Measurements from ENCODE around the gene CREG1.

Gene CREG1

GRCh38 chr1:167548059-167548932 lies 5.3 kb downstream of the CREG1 start:
- DNase-seq (ENCODE audit: insufficient read length, low spot score), result no peak
- FAIRE-seq, result no peak
- TF ChIP-seq POLR2A (IDR thresholded peaks at IDR 0.05; ENCODE audit: low read depth, low read length) (no peak), PAX5 (IDR thresholded peaks at IDR 0.05; ENCODE audit: insufficient read depth, low read length, severe bottlenecking) (no peak), POU2F2 (IDR thresholded peaks at IDR 0.05; ENCODE audit: low read depth, low read length) (no peak), TAF1 (IDR thresholded peaks at IDR 0.05; ENCODE audit: low read depth, low read length) (no peak)

GRCh38 chr1:167546935-167547334 lies 6.6 kb downstream of the CREG1 start:
- FAIRE-seq, result no peak
- TF ChIP-seq TAF1 (IDR thresholded peaks at IDR 0.05; ENCODE audit: low read depth, low read length) (no peak), POLR2AphosphoS5 (IDR thresholded peaks at IDR 0.05; ENCODE audit: low read depth, low read length) (no peak), POU2F2 (IDR thresholded peaks at IDR 0.05; ENCODE audit: low read depth, low read length) (no peak), SPI1 (IDR thresholded peaks at IDR 0.05; ENCODE audit: low read depth, low read length) (no peak), POLR2A (IDR thresholded peaks at IDR 0.05; ENCODE audit: low read depth, low read length) (no peak), PAX5 (IDR thresholded peaks at IDR 0.05; ENCODE audit: insufficient read depth, low read length, severe bottlenecking) (no peak)
- DNase-seq (ENCODE audit: insufficient read length, low spot score), result no peak

- DNase-seq (ENCODE audit: insufficient read length, low spot score) (no peak), FAIRE-seq (no peak)
- no peak for TF ChIP-seq POU2F2 (IDR thresholded peaks at IDR 0.05; ENCODE audit: low read depth, low read length)
- no peak for TF ChIP-seq POLR2A (IDR thresholded peaks at IDR 0.05; ENCODE audit: low read depth, low read length)
- no peak for TF ChIP-seq PAX5 (IDR thresholded peaks at IDR 0.05; ENCODE audit: insufficient read depth, low read length, severe bottlenecking)
- no peak for TF ChIP-seq POLR2AphosphoS5 (IDR thresholded peaks at IDR 0.05; ENCODE audit: low read depth, low read length)
- TF ChIP-seq SPI1 (IDR thresholded peaks at IDR 0.05; ENCODE audit: low read depth, low read length), result no peak
- no peak for TF ChIP-seq TAF1 (IDR thresholded peaks at IDR 0.05; ENCODE audit: low read depth, low read length)
Observed at GRCh38 chr1:167545349-167545748, 8.2 kb downstream of the CREG1 start.

GRCh38 chr1:167544447-167545093 lies 9.0 kb downstream of the CREG1 start:
- DNase-seq (ENCODE audit: insufficient read length, low spot score), result no peak
- peak; percentile 67 for FAIRE-seq
- TF ChIP-seq POU2F2 (IDR thresholded peaks at IDR 0.05; ENCODE audit: low read depth, low read length), result no peak
- TF ChIP-seq POLR2AphosphoS5 (IDR thresholded peaks at IDR 0.05; ENCODE audit: low read depth, low read length), result no peak
- no peak for TF ChIP-seq SPI1 (IDR thresholded peaks at IDR 0.05; ENCODE audit: low read depth, low read length)

GRCh38 chr1:167543199-167543990 lies 10.2 kb downstream of the CREG1 start:
- DNase-seq (ENCODE audit: insufficient read length, low spot score), result no peak
- FAIRE-seq, result peak; percentile 5
- no peak for TF ChIP-seq POLR2AphosphoS5 (IDR thresholded peaks at IDR 0.05; ENCODE audit: low read depth, low read length)
- no peak for TF ChIP-seq PAX5 (IDR thresholded peaks at IDR 0.05; ENCODE audit: insufficient read depth, low read length, severe bottlenecking)
- no peak for TF ChIP-seq POU2F2 (IDR thresholded peaks at IDR 0.05; ENCODE audit: low read depth, low read length)
- no peak for TF ChIP-seq SPI1 (IDR thresholded peaks at IDR 0.05; ENCODE audit: low read depth, low read length)
- no peak for TF ChIP-seq POLR2A (IDR thresholded peaks at IDR 0.05; ENCODE audit: low read depth, low read length)
- TF ChIP-seq TAF1 (IDR thresholded peaks at IDR 0.05; ENCODE audit: low read depth, low read length), result no peak

- FAIRE-seq (peak; percentile 75), DNase-seq (ENCODE audit: insufficient read length, low spot score) (no peak)
- TF ChIP-seq PAX5 (IDR thresholded peaks at IDR 0.05; ENCODE audit: insufficient read depth, low read length, severe bottlenecking) (no peak), SPI1 (IDR thresholded peaks at IDR 0.05; ENCODE audit: low read depth, low read length) (peak; percentile 40; the same call in 1 of the 2 replicates)
Observed at GRCh38 chr1:167542109-167543032, 11.2 kb downstream of the CREG1 start.

- FAIRE-seq, result peak; percentile 58
- TF ChIP-seq SPI1 (IDR thresholded peaks at IDR 0.05; ENCODE audit: low read depth, low read length), result no peak
- no peak for TF ChIP-seq TAF1 (IDR thresholded peaks at IDR 0.05; ENCODE audit: low read depth, low read length)
- TF ChIP-seq PAX5 (IDR thresholded peaks at IDR 0.05; ENCODE audit: insufficient read depth, low read length, severe bottlenecking), result no peak
- no peak for TF ChIP-seq POLR2A (IDR thresholded peaks at IDR 0.05; ENCODE audit: low read depth, low read length)
- no peak for TF ChIP-seq POU2F2 (IDR thresholded peaks at IDR 0.05; ENCODE audit: low read depth, low read length)
- no peak for TF ChIP-seq POLR2AphosphoS5 (IDR thresholded peaks at IDR 0.05; ENCODE audit: low read depth, low read length)
- DNase-seq (ENCODE audit: insufficient read length, low spot score), result no peak
Observed at GRCh38 chr1:167541610-167542009, 12.0 kb downstream of the CREG1 start.

- DNase-seq (ENCODE audit: insufficient read length, low spot score) (no peak), FAIRE-seq (no peak)
- TF ChIP-seq POLR2A (IDR thresholded peaks at IDR 0.05; ENCODE audit: low read depth, low read length) (no peak), TAF1 (IDR thresholded peaks at IDR 0.05; ENCODE audit: low read depth, low read length) (no peak), SPI1 (IDR thresholded peaks at IDR 0.05; ENCODE audit: low read depth, low read length) (no peak), POLR2AphosphoS5 (IDR thresholded peaks at IDR 0.05; ENCODE audit: low read depth, low read length) (no peak), PAX5 (IDR thresholded peaks at IDR 0.05; ENCODE audit: insufficient read depth, low read length, severe bottlenecking) (no peak), POU2F2 (IDR thresholded peaks at IDR 0.05; ENCODE audit: low read depth, low read length) (no peak)
Observed at GRCh38 chr1:167541003-167541402, 12.6 kb downstream of the CREG1 start.

Measured in GM12891 (cell line).